G401.6 (cell line): Measurements from ENCODE around the gene SCRN2.

Experiments
- FAIRE-seq: peaks from 2 replicates; lab custom pipeline; 2012; peaks lifted over from hg19 to GRCh38; lab: Jason Lieb, UNC

The SCRN2 gene

DNA sequence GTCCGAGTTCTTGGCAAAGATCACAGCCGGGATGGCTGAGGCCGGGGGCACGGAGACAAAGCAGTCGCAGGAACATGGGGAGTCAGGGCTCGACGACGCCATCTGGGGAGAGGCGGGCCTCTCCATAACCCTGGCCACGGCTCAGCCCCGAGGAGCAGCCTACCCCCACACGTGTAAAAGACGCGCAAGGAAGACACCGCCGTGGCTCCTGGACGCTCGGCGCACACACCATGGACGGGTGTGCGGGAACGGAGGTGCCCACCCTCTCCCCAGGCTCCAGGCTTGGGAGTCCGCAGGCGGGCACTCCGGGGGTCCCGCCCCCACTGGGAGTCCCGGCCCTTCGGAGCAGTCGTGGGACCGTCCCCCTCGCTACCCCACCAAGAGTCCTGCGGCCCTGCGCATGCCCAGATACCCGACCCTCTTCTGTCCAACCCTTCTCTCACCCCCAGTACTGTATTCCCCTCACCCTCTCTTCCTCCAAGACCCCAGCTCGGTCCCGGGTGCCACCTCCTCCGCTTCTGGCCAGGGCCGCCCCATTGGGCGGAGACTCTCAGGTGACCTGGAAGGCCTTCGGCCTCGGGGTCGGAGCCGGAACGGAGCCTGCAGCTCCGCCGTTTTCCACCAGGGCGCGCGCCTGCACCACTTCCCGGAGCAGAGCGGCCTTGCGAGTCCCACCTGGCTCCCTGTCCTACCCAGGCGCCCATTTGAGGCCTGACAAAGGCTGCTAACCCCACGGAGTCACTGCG, at the start of gene SCRN2:
Gene SCRN2, minus strand, starts transcription at position 532 of the 746 bp plus-strand sequence. Its CDS starts 430 bp downstream, at position 102.
- FAIRE-seq, result peak; percentile 91

GRCh38 chr17:47889734-47890529, 48.9 kb upstream of the SCRN2 start:
- FAIRE-seq, result peak; percentile 62

- no peak for FAIRE-seq
Observed at GRCh38 chr17:47888293-47888692, 47.2 kb upstream of the SCRN2 start.

GRCh38 chr17:47884905-47885730, 44.0 kb upstream of the SCRN2 start:
- no peak for FAIRE-seq

- FAIRE-seq, result no peak
Observed at GRCh38 chr17:47884427-47884740, 43.3 kb upstream of the SCRN2 start.

GRCh38 chr17:47883589-47884426, 42.7 kb upstream of the SCRN2 start:
- no peak for FAIRE-seq

GRCh38 chr17:47882695-47883588, 41.9 kb upstream of the SCRN2 start:
- FAIRE-seq, result no peak

DNA sequence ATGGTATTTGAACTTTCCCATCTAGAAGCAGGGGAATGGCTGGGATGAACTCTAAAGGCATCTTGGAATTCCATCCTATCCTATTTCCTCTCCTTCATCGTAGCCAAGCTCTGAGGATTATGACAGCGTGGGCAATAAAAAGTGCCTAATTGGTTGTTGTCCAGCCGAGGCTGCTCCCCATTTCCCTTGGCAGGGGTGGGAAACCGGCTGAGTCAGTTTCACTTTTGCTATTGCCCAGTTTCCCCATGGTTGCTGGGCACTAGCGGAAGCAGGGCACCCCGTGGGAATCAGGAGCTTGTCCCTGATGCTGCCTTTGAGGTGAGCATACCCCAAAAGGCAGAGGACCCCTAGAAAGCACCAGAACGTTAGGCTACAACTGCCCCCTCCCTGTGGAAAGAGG, 41.2 kb upstream of the SCRN2 start:
- FAIRE-seq, result no peak

DNA sequence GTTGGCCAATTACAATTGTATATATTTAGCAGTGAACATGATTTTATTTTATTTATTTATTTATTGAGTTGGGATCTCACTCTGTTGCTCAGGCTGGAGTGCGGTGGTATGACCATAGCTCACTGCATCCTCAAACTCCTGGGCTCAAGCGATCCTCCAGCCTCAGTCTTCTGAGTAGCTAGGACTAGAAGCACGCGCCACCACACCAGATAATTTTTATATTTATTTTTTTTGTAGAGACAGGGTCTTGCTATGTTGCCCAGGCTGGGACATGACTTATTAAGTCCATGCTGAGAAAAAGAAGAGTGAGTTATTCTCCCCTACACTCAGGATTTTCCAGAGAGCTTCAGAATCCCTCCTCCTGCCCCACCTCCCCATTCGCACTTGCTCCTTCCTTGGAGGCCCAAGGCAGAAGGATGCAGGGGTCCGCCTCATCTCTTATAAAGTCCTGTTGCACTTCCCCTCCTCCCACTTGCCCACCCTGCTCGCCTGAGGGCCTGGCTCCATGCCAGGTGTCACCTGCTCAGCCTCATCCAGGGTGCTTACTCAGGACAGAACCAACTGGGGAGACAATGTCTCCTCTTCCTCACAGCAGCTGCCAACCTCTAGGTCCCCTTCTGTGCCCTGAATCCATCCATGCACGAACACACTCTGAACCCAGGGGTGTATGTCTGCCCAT, 38.8 kb upstream of the SCRN2 start:
- FAIRE-seq, result no peak

DNA sequence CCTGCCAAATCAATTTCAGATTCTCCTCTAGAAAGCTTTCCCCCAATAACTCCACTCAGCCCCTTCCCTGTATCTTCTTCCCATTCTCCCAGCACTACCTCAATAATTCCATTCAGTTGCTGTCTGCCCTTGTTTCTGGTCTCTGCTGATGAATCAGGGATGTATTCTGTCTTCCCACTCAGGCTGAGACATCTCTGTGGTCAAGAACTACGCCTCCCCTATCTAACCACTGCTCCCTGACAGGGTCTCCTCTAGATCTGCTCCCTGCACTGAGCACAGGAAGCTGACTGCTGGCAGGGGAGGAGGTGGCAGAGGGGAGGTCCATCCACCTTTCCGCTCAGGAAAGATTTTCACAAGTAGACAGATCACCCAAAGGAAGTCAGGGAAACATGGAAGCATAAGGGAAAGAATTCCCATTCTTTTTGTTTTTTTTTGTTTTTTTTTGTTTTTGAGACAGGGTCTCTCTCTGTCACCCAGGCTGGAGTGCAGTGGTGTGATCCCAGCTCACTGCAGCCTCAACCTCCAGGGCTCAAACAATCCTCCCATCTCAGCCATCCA, 38.0 kb upstream of the SCRN2 start:
- FAIRE-seq, result no peak

DNA sequence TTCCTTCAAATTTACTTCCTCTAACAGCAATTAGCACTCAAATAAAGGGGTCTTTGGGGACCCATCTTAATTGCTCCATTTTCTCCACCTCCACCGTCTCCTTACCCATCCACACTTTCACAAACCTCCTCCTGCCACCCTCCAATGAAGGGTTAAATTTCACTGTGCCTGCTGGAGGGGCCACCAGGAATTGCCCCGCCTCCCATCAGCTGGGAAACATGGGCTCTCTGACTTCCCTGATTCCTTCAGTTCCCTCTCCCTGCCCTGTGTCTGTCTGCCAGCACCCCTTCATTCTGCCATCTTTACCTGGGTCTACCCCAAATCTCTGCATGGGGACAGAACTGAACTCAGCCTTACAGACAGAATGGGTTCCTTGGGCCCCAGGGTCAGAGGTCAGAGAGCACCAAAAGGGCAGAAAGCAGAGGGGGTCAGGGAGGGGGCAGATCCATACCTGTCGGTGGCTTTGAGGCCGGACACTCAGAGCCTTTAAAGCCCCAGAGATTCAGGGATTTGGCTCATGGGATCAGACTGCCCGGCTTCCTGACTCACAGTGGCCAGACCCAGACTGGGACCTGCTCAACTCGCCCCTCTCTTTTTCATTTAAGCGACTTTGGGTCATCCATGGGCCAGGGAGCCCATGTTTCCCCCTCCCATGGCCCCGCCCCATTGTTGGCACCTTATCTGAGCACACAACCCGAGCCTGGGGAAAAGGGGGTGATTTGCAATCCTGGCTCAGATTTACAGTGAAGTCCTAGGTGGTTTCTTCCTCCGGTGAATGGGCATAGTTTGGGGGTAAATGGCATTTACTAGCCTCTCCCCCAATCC, 37.3 kb upstream of the SCRN2 start:
- FAIRE-seq, result no peak

GRCh38 chr17:47877368-47878034, 36.4 kb upstream of the SCRN2 start:
- no peak for FAIRE-seq

DNA sequence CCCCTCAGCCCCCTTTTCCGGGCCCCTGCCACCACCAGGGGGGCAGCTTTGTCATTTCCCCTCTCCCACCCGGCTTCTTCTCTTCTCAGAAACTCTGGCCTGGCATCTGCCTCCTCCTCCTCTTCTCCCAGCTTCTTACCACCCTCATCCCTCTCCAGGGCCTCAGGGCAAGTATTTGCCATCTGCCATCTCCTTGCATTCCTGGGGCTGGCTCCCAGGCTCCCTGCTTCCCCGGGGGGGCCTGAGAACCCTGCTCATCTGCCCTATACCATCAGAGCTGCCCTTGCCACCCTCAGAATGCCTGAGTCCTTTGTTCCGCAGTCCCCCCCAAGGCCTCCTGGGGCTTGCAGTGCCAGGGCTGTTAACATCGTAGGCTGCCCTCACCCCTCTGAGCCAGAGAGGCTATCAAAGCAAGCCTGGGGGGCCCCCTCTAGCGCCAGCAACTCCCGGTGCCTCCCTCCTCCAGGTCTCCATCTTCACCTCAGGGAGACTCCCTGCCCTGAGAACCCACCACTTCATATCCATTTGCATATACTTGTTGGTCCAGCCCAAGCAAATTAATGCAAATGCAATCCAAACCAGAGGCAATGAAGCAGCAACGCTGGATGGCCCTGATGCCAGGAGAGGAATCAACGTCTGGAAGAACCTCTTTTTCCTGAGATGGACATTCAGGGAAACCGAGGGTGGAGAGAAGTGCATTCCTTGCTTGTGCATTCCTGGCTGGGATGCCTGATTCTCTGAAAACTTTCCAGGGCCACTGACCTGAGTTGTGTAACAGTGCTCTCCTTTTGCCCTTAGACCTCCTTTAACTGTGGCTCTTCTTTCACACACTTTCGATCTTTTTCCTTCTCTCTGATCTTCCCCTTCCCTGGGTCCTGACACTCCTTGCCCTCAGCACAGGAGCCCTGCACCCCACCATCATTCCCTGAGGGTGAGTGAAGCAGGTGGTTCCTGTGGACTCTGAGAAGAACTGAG, 34.2 kb upstream of the SCRN2 start:
- no peak for FAIRE-seq

GRCh38 chr17:47873200-47874090, 32.4 kb upstream of the SCRN2 start:
- FAIRE-seq, result no peak

GRCh38 chr17:47872651-47873161, 31.6 kb upstream of the SCRN2 start:
- no peak for FAIRE-seq
